SK-N-SH (cell line): ENCODE measurements around the gene PRKCA. TPM values are rescaled to one million over a fixed set of nuclear protein-coding genes. Genes with fewer than 3 reads are reported as not detected.

Experiments
- CTCF ChIA-PET: fragments of 300-600, 350-600 bp; formaldehyde crosslinking; extraction: SDS; loops from one replicate; lab custom pipeline; 2021; lab: Yijun Ruan, JAX
- POLR2A ChIA-PET: fragments of 350-600 bp; sonication (Branson Sonifier 250); formaldehyde crosslinking; extraction: SDS; loops from one replicate; lab custom pipeline; 2020; ENCODE audit warnings: antibody characterized with exemption, inconsistent platforms; lab: Yijun Ruan, JAX
- DNase-seq: peaks from one replicate; pipeline ENCODE4 v3.0.0; 2012
- H2AFZ ChIP-seq: fragments of 200-600 bp; sonication (generic); 2 replicates; pipeline ENCODE4 v1.8.1; 2016; ENCODE audit warnings: antibody characterized with exemption, mild to moderate bottlenecking, low read depth
- H3F3A ChIP-seq: fragments of 200-600 bp; sonication (generic); replicated peaks from 2 replicates; pipeline ENCODE3; 2016; ENCODE audit warnings: antibody characterized with exemption, mild to moderate bottlenecking; ENCODE audit not compliant: insufficient read depth
- H3K27ac ChIP-seq, 2 experiments: fragments of 200-500 bp in 1 of 2; fragments of 200-600 bp in 1 of 2; sonication (Bioruptor generic) in 1 of 2; sonication (generic), shearing (Covaris generic) in 1 of 2; 2 replicates each; pipeline versions ENCODE4 v1.5.1 to v1.6.1; 2014 to 2016; ENCODE audit warnings: low read depth in 2 of 2, inconsistent platforms in 1 of 2, low read length in 1 of 2, mild to moderate bottlenecking in 1 of 2, mixed read lengths in 1 of 2
- H3K27me3 ChIP-seq: fragments of 200-600 bp; sonication (generic), shearing (Covaris generic); 2 replicates; pipeline ENCODE4 v1.6.1; 2016; ENCODE audit warnings: mixed run types; ENCODE audit not compliant: insufficient read depth
- H3K36me3 ChIP-seq, 2 experiments: fragments of 200-500 bp in 1 of 2; fragments of 200-600 bp in 1 of 2; sonication (Bioruptor generic) in 1 of 2; sonication (generic) in 1 of 2; replicated peaks in 1 of 2; 2 replicates each; pipeline versions ENCODE3 to v1.5.1; 2014 to 2016; ENCODE audit warnings: low read length in 1 of 2, mild to moderate bottlenecking in 1 of 2; ENCODE audit not compliant: insufficient read depth in 2 of 2, control insufficient read depth in 1 of 2
- H3K4me1 ChIP-seq, 2 experiments: fragments of 200-500 bp in 1 of 2; fragments of 200-600 bp in 1 of 2; sonication (Bioruptor generic) in 1 of 2; sonication (generic), shearing (Covaris generic) in 1 of 2; 2 replicates each; pipeline versions ENCODE4 v1.5.1 to v1.6.1; 2014 to 2016; ENCODE audit warnings: low read depth in 1 of 2, low read length in 1 of 2, mixed run types in 1 of 2; ENCODE audit not compliant: insufficient read depth in 2 of 2, control insufficient read depth in 1 of 2
- H3K4me2 ChIP-seq: fragments of 200-600 bp; sonication (generic), shearing (Covaris generic); 2 replicates; pipeline ENCODE4 v1.6.1; 2017; ENCODE audit warnings: mixed run types
- H3K4me3 ChIP-seq, 2 experiments: fragments of 200-500 bp in 1 of 2; fragments of 200-600 bp in 1 of 2; sonication (Bioruptor generic) in 1 of 2; sonication (generic), shearing (Covaris generic) in 1 of 2; 2 replicates each; pipeline versions ENCODE4 v1.5.1 to v1.8.1; 2014 to 2016; ENCODE audit warnings: low read depth in 2 of 2, inconsistent platforms in 1 of 2, low read length in 1 of 2, mild to moderate bottlenecking in 1 of 2, mixed read lengths in 1 of 2, moderate library complexity in 1 of 2
- H3K79me2 ChIP-seq: fragments of 200-600 bp; sonication (generic); 2 replicates; pipeline ENCODE4 v1.8.1; 2017; ENCODE audit warnings: mild to moderate bottlenecking; ENCODE audit not compliant: insufficient read depth
- H3K9ac ChIP-seq: fragments of 200-600 bp; sonication (generic); 2 replicates; pipeline ENCODE4 v1.6.1; 2017; ENCODE audit warnings: mixed run types
- H3K9me2 ChIP-seq: fragments of 200-600 bp; sonication (generic); 2 replicates; pipeline ENCODE4 v1.6.1; 2017; ENCODE audit warnings: mixed run types
- H3K9me3 ChIP-seq: fragments of 200-600 bp; sonication (generic); 2 replicates; pipeline ENCODE4 v1.6.1; 2017; ENCODE audit warnings: mixed run types, mild to moderate bottlenecking, moderate library complexity
- H4K20me1 ChIP-seq: fragments of 200-600 bp; sonication (generic); 2 replicates; pipeline ENCODE4 v1.6.1; 2017; ENCODE audit warnings: mild to moderate bottlenecking, mixed run types; ENCODE audit not compliant: insufficient read depth
- CHD2 ChIP-seq: fragments of 150-350 bp; IDR thresholded peaks from 2 replicates; pipeline ENCODE4 v1.6.1; 2018; ENCODE audit warnings: low read length; ENCODE audit not compliant: partially characterized antibody
- CTCF ChIP-seq: fragments of 200-600 bp; sonication (generic); IDR thresholded peaks from 2 replicates; pipeline ENCODE4 v1.6.1; 2017; ENCODE audit warnings: antibody characterized with exemption, mild to moderate bottlenecking, moderate library complexity
- ELF1 ChIP-seq: IDR thresholded peaks from 2 replicates; pipeline ENCODE4 v1.4.0; 2012
- EP300 ChIP-seq, 2 experiments: IDR thresholded peaks; 2 replicates each; pipeline versions ENCODE4 v1.4.0 to v1.6.1; 2012; ENCODE audit warnings: borderline replicate concordance in 1 of 2, low read depth in 1 of 2, low read length in 1 of 2
- EZH2phosphoT487 ChIP-seq: fragments of 200-600 bp; sonication (generic); IDR thresholded peaks from 2 replicates; pipeline ENCODE4 v1.6.1; 2017; ENCODE audit warnings: low read depth, mixed run types, mild to moderate bottlenecking, antibody characterized with exemption, moderate library complexity, borderline replicate concordance
- FOXM1 ChIP-seq: IDR thresholded peaks from 2 replicates; pipeline ENCODE4 v1.4.0; 2012; ENCODE audit warnings: low read depth, mild to moderate bottlenecking
- GABPA ChIP-seq: IDR thresholded peaks from 2 replicates; pipeline ENCODE4 v1.4.0; 2012; ENCODE audit warnings: low read depth, mild to moderate bottlenecking
- GATA2 ChIP-seq: sonication (generic); formaldehyde crosslinking; IDR thresholded peaks from 2 replicates; pipeline ENCODE4 v1.5.0; 2020; ENCODE audit warnings: mild to moderate bottlenecking, missing genetic modification reagents
- IRF3 ChIP-seq: fragments of 150-350 bp; IDR thresholded peaks from 2 replicates; pipeline ENCODE4 v1.6.1; 2016; ENCODE audit warnings: mild to moderate bottlenecking, low read depth, low read length
- JUND ChIP-seq: IDR thresholded peaks from 2 replicates; pipeline ENCODE4 v1.4.0; 2012
- NFIC ChIP-seq: IDR thresholded peaks from 2 replicates; pipeline ENCODE4 v1.4.0; 2012; ENCODE audit warnings: borderline replicate concordance
- NRF1 ChIP-seq: IDR thresholded peaks from 2 replicates; pipeline ENCODE4 v1.6.1; 2012; ENCODE audit warnings: low read depth, mild to moderate bottlenecking, low read length
- RFX5 ChIP-seq: IDR thresholded peaks from 2 replicates; pipeline ENCODE4 v1.6.1; 2012; ENCODE audit warnings: mild to moderate bottlenecking, improper control_type of control experiment, low read length
- SMC3 ChIP-seq: IDR thresholded peaks from 2 replicates; pipeline ENCODE4 v1.6.1; 2012; ENCODE audit warnings: low read depth, low read length, improper control_type of control experiment
- TAF1 ChIP-seq: IDR thresholded peaks from 2 replicates; pipeline ENCODE4 v1.6.1; 2012; ENCODE audit warnings: low read depth, mild to moderate bottlenecking, low read length, moderate library complexity, borderline replicate concordance
- TCF12 ChIP-seq: IDR thresholded peaks from 2 replicates; pipeline ENCODE4 v1.4.0; 2012
- USF1 ChIP-seq: IDR thresholded peaks from 2 replicates; pipeline ENCODE4 v1.4.0; 2012; ENCODE audit warnings: low read depth, borderline replicate concordance
- USF2 ChIP-seq: fragments of 150-350 bp; IDR thresholded peaks from 2 replicates; pipeline ENCODE4 v1.6.1; 2017; ENCODE audit warnings: antibody characterized with exemption, low read length, low read depth, borderline replicate concordance
- WGBS: methylation state at CpG from one replicate; pipeline ENCODE4 v1.1.6; 2017; ENCODE audit warnings: low lambda C conversion rate; 5-methylcytosine and 5-hydroxymethylcytosine counted together
- polyA plus RNA-seq, 3 experiments: library from polyadenylated mRNA; depleted of rRNA; stranded (reverse); fragments of >200 nt; gene quantifications; 2 replicates each; pipeline ENCODE4 v1.2.3, GENCODE V29; 2012

The PRKCA gene
- polyA plus RNA-seq, 1 of the 3 experiments (the other 2 are of a cell fraction) = 108 TPM

- DNase-seq = no peak
- ChIA-PET POLR2A (no interaction called here), CTCF (interaction anchor here (0.9 kb wide), 1 partner anchor 8 kb away, joined by 4 read pairs; no protein-coding TSS in a partner anchor)
Measured at GRCh38 chr17:66799849-66800537, 497.6 kb downstream of the PRKCA start.

GRCh38 chr17:66803474-66803951 lies 501.1 kb downstream of the PRKCA start:
- 97% methylated on average over 19 of the region's 19 CpGs for WGBS
- H3K9ac ChIP-seq = no peak overlapping the region
- H3K27ac ChIP-seq = no peak overlapping the region
- H3F3A ChIP-seq = peaks cover 3% of the 10 kb centered on the region
- no peak overlapping the region for H3K4me2 ChIP-seq
- no peaks in the 10 kb centered on the region for H3K9me3 ChIP-seq
- no peak for DNase-seq
- no peaks in the 10 kb centered on the region for H3K9me2 ChIP-seq
- no peaks in the 10 kb centered on the region for H3K27me3 ChIP-seq
- ChIA-PET POLR2A (no interaction called here), CTCF (interaction anchor here (0.7 to 0.9 kb wide), 2 partner anchors 36 to 76 kb away, joined by 3 read pairs; no protein-coding TSS in a partner anchor)
- H3K36me3 ChIP-seq = peaks cover 17 to 61% of the 10 kb centered on the region in 2 experiments
- H3K4me3 ChIP-seq = no peak overlapping the region
- H3K4me1 ChIP-seq = peaks cover 0 to 13% of the 10 kb centered on the region in 2 experiments; a peak in 1 of 4 replicates
- no peak overlapping the region for H2AFZ ChIP-seq
- H4K20me1 ChIP-seq = no peaks in the 10 kb centered on the region
- no peaks in the 10 kb centered on the region for H3K79me2 ChIP-seq
- TF ChIP-seq USF1 (no peak), IRF3 (no peak), GATA2 (no peak), FOXM1 (no peak), RFX5 (no peak), JUND (no peak), NFIC (no peak)

More at GRCh38 chr17:66799849-66800537, 497.6 kb downstream of the PRKCA start:
- Histone ChIP-seq H3F3A (peaks cover 6% of the 10 kb centered on the region), H3K9ac (no peak overlapping the region), H3K9me2 (no peaks in the 10 kb centered on the region), H4K20me1 (no peaks in the 10 kb centered on the region), H3K4me1 (no peaks in the 10 kb centered on the region), H3K9me3 (no peaks in the 10 kb centered on the region), H3K27me3 (no peaks in the 10 kb centered on the region), H3K36me3 (peaks cover 33 to 71% of the 10 kb centered on the region in 2 experiments), H3K27ac (no peak overlapping the region), H3K4me3 (no peak overlapping the region), H2AFZ (no peak overlapping the region), H3K4me2 (no peak overlapping the region), H3K79me2 (no peaks in the 10 kb centered on the region)
- no peak for TF ChIP-seq CHD2
- TF ChIP-seq EP300 (IDR thresholded peaks at IDR 0.05; ENCODE audit: borderline replicate concordance in 1 of 2, low read depth in 1 of 2, low read length in 1 of 2) = no peak
- no peak for TF ChIP-seq NRF1
- no peak for TF ChIP-seq GABPA
- TF ChIP-seq TCF12 = no peak
- no peak for TF ChIP-seq ELF1
- no peak for TF ChIP-seq SMC3
- no peak for TF ChIP-seq RFX5
- TF ChIP-seq EZH2phosphoT487 = no peak
- no peak for TF ChIP-seq TAF1
- no peak for TF ChIP-seq USF2
- TF ChIP-seq CTCF = no peak
- 98% methylated on average over 10 of the region's 10 CpGs for WGBS
